Dendritic cell treated with granulocyte-macrophage colony-stimulating factor and Interleukin-4, amounts not matched to agents 40 ng/mL and 50 ng/mL, for 4 days (primary cell): Measurements from ENCODE around the gene AMPD2.
"Not testable (repeated sequence)": the region's sequence is repeated elsewhere in the genome, so short reads cannot be mapped to it uniquely, and the experiment has no call there.

Experiments used
- H3K27ac Mint-ChIP-seq: one replicate; pipeline ENCODE4 v1.8.0; 2022; ENCODE audit warnings: mild to moderate bottlenecking, mixed read lengths
- H3K27me3 Mint-ChIP-seq: one replicate; pipeline ENCODE4 v1.8.0; 2022; ENCODE audit warnings: mild to moderate bottlenecking, mixed read lengths
- H3K36me3 Mint-ChIP-seq: one replicate; pipeline ENCODE4 v1.8.0; 2022; ENCODE audit warnings: low read depth, mixed read lengths
- H3K4me1 Mint-ChIP-seq: one replicate; pipeline ENCODE4 v1.8.0; 2022; ENCODE audit warnings: low read depth, mixed read lengths
- H3K4me3 Mint-ChIP-seq: one replicate; pipeline ENCODE4 v1.8.0; 2022; ENCODE audit warnings: mild to moderate bottlenecking, moderate library complexity, mixed read lengths
- H3K9me3 Mint-ChIP-seq: one replicate; pipeline ENCODE4 v1.8.0; 2022; ENCODE audit warnings: mixed read lengths
- intact Hi-C: fragments of 100-400 bp; cut with micrococcal nuclease; formaldehyde crosslinking; loops from one replicate; pipeline ENCODE4 v1.15.0; 2022

The AMPD2 gene

DNA sequence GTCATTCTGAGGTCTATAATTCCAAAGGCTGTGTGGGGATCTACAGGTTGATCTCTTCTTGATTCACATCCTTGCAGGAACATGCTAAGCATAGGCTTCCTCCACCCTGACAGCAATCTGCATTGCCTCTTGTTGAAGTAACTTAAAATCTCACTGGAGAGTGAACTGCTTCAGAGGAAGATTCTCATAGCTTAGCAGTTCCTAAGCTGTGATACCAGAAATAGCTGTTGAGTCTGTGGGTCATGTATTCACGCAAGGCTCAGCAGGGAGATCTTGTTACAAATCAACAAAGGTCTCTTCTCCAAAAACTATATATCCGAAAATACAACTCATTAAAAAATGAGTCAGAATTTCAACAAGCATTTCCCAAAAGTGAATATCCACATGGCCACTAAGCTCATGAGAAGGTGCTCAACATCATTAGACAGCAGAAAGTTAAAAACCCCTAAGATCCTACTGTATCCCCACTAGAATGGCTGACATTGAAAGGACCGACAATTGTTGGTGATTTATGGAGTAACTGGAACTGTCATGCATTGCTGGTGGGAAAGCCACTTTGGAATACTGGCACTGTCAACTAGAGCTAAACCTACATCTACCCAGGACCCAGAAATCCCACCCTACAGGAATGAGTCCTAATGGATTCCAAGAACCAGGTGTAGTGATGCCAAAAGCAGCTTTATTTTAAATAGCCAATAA is 57.2 kb downstream of the AMPD2 start:
- H3K9me3 Mint-ChIP-seq, H3K27ac Mint-ChIP-seq, H3K4me3 Mint-ChIP-seq, H3K4me1 Mint-ChIP-seq, H3K36me3 Mint-ChIP-seq, intact Hi-C loops, H3K27me3 Mint-ChIP-seq: not testable (repeated sequence)

DNA sequence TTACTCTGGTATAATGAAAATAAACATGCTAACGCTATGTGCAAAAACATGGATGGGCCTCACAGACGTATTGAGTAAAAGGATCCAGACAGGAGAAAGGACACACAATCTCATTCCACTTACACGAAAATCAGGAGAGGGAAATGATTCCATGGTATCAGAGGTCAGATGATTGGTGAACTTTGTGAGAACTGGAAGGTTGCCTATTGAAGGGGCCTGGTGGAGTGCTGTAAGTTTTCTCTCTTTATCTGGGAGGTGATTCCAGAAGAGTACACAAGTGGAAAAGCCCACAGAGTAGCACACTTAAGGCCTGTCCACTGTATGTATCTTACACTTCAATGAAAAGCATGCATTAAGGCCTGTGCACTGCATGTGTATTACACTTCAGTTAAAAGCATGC is 57.8 kb downstream of the AMPD2 start:
- H3K9me3 Mint-ChIP-seq, result no peaks in the 10 kb centered on the region
- no peak overlapping the region for H3K27ac Mint-ChIP-seq
- H3K4me1 Mint-ChIP-seq, result no peaks in the 10 kb centered on the region
- H3K27me3 Mint-ChIP-seq, result no peaks in the 10 kb centered on the region
- H3K36me3 Mint-ChIP-seq, result no peaks in the 10 kb centered on the region
- H3K4me3 Mint-ChIP-seq, result no peak overlapping the region
- intact Hi-C loops, result no loop called here

DNA sequence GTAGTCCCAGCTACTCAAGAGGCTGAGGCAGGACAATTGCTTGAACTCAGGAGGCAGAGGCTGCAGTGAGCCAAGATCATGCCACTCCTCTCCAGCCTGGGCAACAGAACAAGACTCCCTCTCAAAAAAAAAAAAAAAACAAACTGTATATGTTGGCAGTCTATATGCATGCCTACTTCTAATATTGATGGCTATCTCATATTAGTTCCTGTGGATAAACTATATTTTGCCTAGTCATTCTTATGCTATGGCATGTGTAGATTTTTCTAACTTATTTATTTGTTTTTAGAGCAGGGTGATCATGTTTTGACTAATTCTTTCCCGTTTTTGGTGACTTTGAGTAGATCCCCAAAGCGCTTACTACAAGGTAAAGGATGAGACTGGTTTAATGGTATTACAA is 59.0 kb downstream of the AMPD2 start:
- intact Hi-C loops, H3K27ac Mint-ChIP-seq, H3K36me3 Mint-ChIP-seq, H3K27me3 Mint-ChIP-seq, H3K4me3 Mint-ChIP-seq, H3K9me3 Mint-ChIP-seq, H3K4me1 Mint-ChIP-seq: not testable (repeated sequence)
